NT2/D1 (cell line): ENCODE results near the gene NTM.

Experiments used
- DNase-seq: peaks from one replicate; pipeline ENCODE4 v3.0.0-alpha.2; 2011; ENCODE audit warnings: low read depth, low spot score
- H3K27me3 ChIP-seq: 2 replicates; pipeline ENCODE4 v1.6.0; 2011; ENCODE audit warnings: mild to moderate bottlenecking; ENCODE audit not compliant: insufficient read length, insufficient read depth
- H3K36me3 ChIP-seq: 2 replicates; pipeline ENCODE4 v1.6.1; 2011; ENCODE audit warnings: mild to moderate bottlenecking, low read length, mixed read lengths; ENCODE audit not compliant: insufficient read depth, insufficient read length
- H3K4me1 ChIP-seq: 2 replicates; pipeline ENCODE4 v1.5.1; 2011; ENCODE audit not compliant: insufficient read depth, insufficient read length
- H3K4me3 ChIP-seq: 2 replicates; pipeline ENCODE4 v1.5.1; 2011; ENCODE audit warnings: low read depth; ENCODE audit not compliant: insufficient read length
- H3K9ac ChIP-seq: 2 replicates; pipeline ENCODE4 v1.6.0; 2011; ENCODE audit warnings: low read depth; ENCODE audit not compliant: insufficient read length
- H3K9me3 ChIP-seq: 2 replicates; pipeline ENCODE4 v1.5.1; 2011; ENCODE audit warnings: mild to moderate bottlenecking, low read length; ENCODE audit not compliant: insufficient read depth
- SUZ12 ChIP-seq: IDR thresholded peaks from 2 replicates; pipeline ENCODE4 v1.6.1; 2011; ENCODE audit not compliant: insufficient read length, insufficient read depth; ENCODE audit errors: extremely low read depth
- YY1 ChIP-seq: IDR thresholded peaks from 2 replicates; pipeline ENCODE4 v1.6.1; 2011; ENCODE audit not compliant: insufficient read length, insufficient read depth
- ZNF274 ChIP-seq: IDR thresholded peaks from 2 replicates; pipeline ENCODE4 v1.6.1; 2011; ENCODE audit warnings: mild to moderate bottlenecking, low read depth, low read length

Gene NTM

GRCh38 chr11:131582021-131582525 lies 211.7 kb downstream of the NTM start:
- no peaks in the 10 kb centered on the region for H3K27me3 ChIP-seq
- TF ChIP-seq ZNF274: no peak
- H3K4me3 ChIP-seq: no peak overlapping the region
- H3K4me1 ChIP-seq: no peaks in the 10 kb centered on the region
- no peak for DNase-seq
- no peaks in the 10 kb centered on the region for H3K36me3 ChIP-seq
- H3K9ac ChIP-seq: no peak overlapping the region
- H3K9me3 ChIP-seq: no peaks in the 10 kb centered on the region

GRCh38 chr11:131583421-131583820 lies 213.0 kb downstream of the NTM start:
- Histone ChIP-seq H3K9me3 (no peaks in the 10 kb centered on the region), H3K9ac (no peak overlapping the region), H3K36me3 (no peaks in the 10 kb centered on the region), H3K27me3 (no peaks in the 10 kb centered on the region), H3K4me3 (no peak overlapping the region), H3K4me1 (no peaks in the 10 kb centered on the region)
- no peak for DNase-seq
- no peak for TF ChIP-seq SUZ12
- TF ChIP-seq ZNF274: no peak
- TF ChIP-seq YY1: no peak

- DNase-seq: no peak
- no peak overlapping the region for H3K9ac ChIP-seq
- no peaks in the 10 kb centered on the region for H3K4me1 ChIP-seq
- no peaks in the 10 kb centered on the region for H3K27me3 ChIP-seq
- TF ChIP-seq SUZ12 (no peak), YY1 (no peak), ZNF274 (no peak)
- no peaks in the 10 kb centered on the region for H3K36me3 ChIP-seq
- no peak overlapping the region for H3K4me3 ChIP-seq
- no peaks in the 10 kb centered on the region for H3K9me3 ChIP-seq
Measured at GRCh38 chr11:131583938-131584337, 213.5 kb downstream of the NTM start.

- no peaks in the 10 kb centered on the region for H3K36me3 ChIP-seq
- H3K9ac ChIP-seq: no peak overlapping the region
- no peak for DNase-seq
- TF ChIP-seq ZNF274: no peak
- TF ChIP-seq SUZ12: no peak
- H3K4me1 ChIP-seq: no peaks in the 10 kb centered on the region
- H3K9me3 ChIP-seq: no peaks in the 10 kb centered on the region
- H3K27me3 ChIP-seq: no peaks in the 10 kb centered on the region
- no peak overlapping the region for H3K4me3 ChIP-seq
Measured at GRCh38 chr11:131584785-131585592, 214.6 kb downstream of the NTM start.

GRCh38 chr11:131588057-131588456 lies 217.6 kb downstream of the NTM start:
- H3K4me3 ChIP-seq: no peak overlapping the region
- H3K4me1 ChIP-seq: peaks cover 3% of the 10 kb centered on the region
- TF ChIP-seq SUZ12 (no peak), YY1 (no peak), ZNF274 (no peak)
- no peaks in the 10 kb centered on the region for H3K27me3 ChIP-seq
- no peaks in the 10 kb centered on the region for H3K36me3 ChIP-seq
- DNase-seq: no peak
- no peak overlapping the region for H3K9ac ChIP-seq
- no peaks in the 10 kb centered on the region for H3K9me3 ChIP-seq

GRCh38 chr11:131591051-131591461 lies 220.6 kb downstream of the NTM start:
- DNase-seq: peak; percentile 49
- Histone ChIP-seq H3K4me1 (peaks cover 5% of the 10 kb centered on the region), H3K9ac (no peak overlapping the region), H3K9me3 (no peaks in the 10 kb centered on the region), H3K27me3 (no peaks in the 10 kb centered on the region), H3K4me3 (no peak overlapping the region), H3K36me3 (no peaks in the 10 kb centered on the region)
- TF ChIP-seq SUZ12 (no peak), YY1 (no peak), ZNF274 (no peak)

- H3K9ac ChIP-seq: no peak overlapping the region
- H3K9me3 ChIP-seq: no peaks in the 10 kb centered on the region
- H3K4me1 ChIP-seq: peaks cover 5% of the 10 kb centered on the region
- DNase-seq: no peak
- H3K27me3 ChIP-seq: no peaks in the 10 kb centered on the region
- no peak overlapping the region for H3K4me3 ChIP-seq
- no peak for TF ChIP-seq SUZ12
- TF ChIP-seq YY1: no peak
- no peak for TF ChIP-seq ZNF274
- H3K36me3 ChIP-seq: no peaks in the 10 kb centered on the region
Measured at GRCh38 chr11:131592152-131592551, 221.7 kb downstream of the NTM start.
